Stimulated activated CD4-positive, alpha-beta T cell treated with anti-CD3 and anti-CD28 coated beads, Interleukin-12 subunit alpha, Interleukin-12 subunit beta, amount 100 ng/mL, for 24 hours (primary cell): ENCODE results near the gene SLC35E1.
A peak's percentile ranks its signal among the peaks of the same experiment; 100 is the strongest.

ENCODE experiments used
- DNase-seq, 2 experiments: peaks; one replicate each; pipeline ENCODE4 v3.0.0-alpha.2; 2020; ENCODE audit warnings: low read depth in 2 of 2

The SLC35E1 gene

DNA sequence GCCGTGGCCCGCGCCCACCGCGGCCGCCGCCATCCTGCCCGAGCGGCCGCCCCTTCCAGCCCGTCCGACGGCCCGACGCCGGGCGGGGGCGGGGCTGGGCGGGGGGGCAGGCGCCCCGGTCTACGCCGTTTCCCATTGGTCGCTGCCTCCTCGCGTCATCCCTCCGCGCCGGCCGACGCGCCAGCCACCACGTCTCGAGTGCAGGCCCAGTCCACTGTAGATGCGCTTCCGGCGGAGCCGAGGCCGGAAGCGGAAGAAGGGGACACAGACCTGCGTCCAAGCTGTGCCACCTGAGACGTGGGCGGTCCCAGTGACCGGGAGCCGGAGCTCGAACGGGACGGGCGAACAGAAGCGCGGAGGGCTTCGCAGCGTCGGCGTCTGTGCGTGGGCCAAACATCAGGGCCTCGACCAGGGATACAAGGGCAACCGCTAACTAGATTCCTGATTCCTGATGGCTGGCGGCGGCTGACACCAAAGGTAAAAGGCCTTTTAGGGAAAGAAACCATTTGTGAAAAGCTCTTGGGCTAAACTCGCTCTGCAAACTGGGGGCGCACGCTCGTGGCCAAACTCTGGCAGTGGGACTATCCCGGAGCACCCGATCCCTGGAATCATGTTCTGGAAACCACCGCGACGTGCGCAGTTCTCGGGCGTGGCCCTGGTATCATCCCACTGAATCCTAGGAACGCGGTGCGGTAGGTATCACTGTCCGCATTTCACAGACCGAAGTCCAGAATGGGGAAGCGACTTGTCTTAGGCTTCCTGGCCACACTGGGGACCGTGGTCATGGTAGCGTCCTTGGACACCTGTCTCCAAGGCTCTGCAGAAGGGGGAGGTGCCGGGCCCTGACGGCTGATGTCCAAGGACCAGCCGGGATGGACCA is at the start of gene SLC35E1:
Gene SLC35E1 (minus strand): TSS at position 84 of the 880 bp plus-strand sequence. CDS start 51 bp downstream, at position 33.
- DNase-seq, result peak; percentile 84 to 88

DNA sequence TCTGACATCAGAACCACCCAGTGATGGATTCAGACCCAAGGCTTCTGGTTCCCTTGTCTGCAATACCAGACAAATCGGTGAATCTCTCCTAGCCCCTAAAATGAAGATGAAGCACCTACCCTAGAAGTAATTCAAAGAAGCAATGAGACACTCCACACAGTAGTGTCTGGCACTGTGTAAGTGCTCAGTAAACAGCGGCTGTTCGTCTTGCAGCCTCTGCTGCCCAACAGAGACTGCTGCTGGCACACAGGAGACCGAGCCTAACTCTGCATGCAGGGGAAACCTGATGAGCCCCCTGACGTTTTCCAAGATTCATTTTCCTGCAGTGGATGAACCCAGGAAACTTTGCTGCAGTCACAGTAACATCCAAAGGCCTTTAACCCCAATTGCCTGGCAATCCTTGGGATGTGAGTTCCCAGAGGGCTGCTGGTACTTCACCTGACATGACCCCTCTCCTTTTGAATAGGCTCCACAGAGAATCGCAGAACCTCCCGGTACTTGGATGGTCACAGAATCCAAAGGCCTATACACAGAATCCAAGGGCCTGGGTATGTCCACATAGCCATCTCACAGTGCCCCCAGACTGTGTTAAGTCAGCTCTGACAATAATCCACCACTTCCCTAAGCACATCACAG is 49.1 kb upstream of the SLC35E1 start:
- DNase-seq, result no peak

DNA sequence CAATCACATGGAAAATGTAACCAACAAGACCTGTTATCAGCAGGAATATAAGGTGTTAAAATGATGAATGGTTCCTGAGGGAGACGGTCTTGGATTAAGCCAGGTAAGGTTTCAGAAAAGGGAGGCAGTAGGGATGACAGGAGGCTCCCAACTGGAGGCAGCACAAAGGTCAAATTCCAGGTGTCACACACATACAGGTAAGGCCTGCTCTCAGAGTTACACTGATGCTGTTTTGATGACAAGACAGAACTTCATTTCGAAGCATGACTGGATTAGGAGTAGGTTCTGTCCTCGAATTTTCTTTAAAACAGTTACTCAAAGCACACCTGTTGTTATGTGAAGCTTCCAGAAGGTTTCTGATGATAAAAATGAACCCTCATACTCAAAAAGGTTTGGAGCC is 48.4 kb upstream of the SLC35E1 start:
- no peak for DNase-seq

DNA sequence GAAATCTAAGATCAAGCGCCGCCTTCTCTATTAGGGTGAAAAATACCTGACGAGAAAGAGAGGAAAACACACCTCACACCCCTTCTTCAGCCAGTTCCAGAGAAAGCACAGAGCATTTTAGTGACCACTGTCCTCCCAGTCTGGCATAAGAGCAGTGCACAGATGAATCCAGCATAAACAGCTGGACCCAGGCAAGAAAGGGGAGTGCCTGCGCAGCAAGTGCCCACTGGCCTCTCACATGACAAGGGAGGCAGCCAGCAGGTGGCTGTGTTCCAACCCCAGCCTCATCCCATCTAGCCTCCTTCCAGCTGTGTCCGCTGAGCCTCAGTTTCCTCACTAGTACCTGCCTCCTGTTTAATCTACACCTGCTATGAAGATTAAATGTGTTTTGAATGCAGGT is 47.8 kb upstream of the SLC35E1 start:
- no peak for DNase-seq

DNA sequence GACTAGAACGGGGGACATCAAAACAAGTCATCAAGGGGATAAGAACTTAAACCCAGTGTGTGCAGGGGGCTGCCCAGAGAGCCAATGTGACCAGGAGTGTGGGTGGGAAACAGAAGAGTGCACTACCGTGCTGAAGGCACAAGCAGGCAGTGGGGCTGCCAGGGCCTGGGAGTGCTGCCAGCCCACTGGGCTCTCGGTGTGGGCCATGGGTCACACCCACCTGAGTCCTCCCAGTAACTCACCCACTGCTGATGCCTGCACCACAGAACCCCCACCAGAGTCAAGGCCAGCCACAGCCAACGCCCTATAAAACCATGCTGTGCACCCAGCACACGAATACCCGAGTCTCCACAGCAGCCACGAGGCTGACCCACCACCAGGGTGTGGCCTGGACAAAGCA is 47.2 kb upstream of the SLC35E1 start:
- no peak for DNase-seq

DNA sequence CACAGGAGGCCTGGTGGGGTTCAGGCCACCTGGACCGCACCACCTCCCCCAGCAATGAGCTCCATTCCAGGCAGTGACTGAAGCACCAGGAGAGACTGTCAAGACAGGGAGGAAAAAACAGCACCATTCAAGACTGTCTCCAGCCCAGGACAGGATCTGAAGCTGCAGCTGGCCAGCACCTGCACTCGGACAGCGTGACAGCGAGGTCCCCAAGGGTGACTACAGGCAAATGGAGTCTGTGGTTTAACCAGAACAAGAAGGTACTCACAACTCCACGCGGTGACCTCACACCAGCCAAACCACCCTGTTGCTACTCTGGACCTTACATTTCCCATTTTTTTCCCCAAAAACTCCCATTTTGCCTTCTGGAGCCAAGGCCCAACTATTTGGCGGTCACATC is 46.0 kb upstream of the SLC35E1 start:
- no peak for DNase-seq

DNA sequence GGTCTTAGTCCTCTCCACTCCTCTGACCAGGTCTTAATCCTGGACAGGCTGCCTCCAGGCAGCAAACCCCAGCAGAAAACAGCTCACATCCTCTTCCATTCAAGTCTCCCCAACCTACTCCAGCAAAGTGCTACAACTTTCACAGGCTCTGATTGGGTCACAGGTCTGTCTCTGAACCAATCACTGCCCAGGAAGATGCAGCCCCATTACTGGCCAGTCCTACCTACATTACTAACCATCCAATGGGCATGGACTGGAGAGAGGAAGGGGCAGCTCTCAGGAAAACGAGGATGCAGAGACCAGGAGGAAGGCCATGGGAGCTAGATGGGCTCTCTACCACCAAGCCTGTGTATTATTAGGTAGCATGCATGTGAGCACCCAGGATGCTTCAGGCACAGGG is 43.6 kb upstream of the SLC35E1 start:
- DNase-seq, result no peak

DNA sequence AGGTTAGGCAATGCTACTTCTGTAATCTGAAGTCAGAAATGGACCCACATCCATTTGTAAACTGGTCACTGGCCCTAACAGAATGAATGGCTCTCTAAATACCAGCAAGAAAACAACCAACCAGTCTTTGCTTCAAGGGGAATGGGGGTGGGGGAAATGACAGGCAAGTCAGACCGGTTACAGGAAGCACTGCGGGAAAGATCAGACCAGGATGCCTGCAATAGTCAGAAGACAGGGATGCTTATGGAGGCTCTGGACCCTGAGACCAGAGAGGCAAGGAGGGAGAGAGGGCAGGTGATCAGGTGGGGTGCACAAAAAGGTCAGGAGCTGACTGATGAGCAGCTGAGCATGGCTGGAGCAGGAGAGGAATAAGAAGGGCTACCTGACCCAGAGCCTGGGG is 42.7 kb upstream of the SLC35E1 start:
- no peak for DNase-seq

DNA sequence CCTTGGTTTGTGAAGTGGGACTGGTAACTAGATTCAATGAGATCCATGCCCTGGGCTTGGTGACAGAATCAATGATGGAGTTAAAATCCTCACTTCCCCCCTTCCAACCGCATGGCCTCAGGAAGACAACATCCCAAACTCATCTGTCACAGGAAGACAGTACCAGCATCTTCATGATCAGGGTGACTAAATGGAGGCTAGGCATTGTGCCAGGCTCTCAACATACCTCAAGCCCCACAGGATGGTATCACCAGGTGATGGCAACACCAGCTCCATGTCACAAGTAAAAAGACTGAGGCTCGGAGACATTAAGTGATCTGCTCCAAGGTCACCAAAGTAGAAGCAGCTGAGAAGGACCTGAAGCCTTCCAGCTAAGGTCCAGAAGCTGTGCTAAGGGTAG is 41.6 kb upstream of the SLC35E1 start:
- DNase-seq, result no peak

DNA sequence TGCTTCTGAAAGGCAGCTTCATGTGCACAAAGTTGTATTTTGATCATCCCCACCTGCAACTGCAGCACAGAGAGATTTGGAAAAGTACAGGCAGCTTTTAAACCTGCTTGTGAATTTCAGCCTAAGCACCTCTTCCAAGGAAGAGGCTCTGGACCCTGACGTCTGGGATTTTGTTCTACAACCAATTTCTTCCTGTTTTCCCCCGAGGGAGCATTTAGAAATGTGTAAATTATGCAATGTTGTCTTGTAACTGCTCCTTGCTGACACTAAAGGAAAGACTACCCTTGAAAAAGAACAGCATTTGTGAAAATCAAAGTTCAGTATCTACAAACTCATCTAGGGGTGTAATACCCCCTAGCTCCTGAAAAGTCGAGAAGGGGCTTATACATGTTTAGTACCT is 40.4 kb upstream of the SLC35E1 start:
- DNase-seq, result no peak

DNA sequence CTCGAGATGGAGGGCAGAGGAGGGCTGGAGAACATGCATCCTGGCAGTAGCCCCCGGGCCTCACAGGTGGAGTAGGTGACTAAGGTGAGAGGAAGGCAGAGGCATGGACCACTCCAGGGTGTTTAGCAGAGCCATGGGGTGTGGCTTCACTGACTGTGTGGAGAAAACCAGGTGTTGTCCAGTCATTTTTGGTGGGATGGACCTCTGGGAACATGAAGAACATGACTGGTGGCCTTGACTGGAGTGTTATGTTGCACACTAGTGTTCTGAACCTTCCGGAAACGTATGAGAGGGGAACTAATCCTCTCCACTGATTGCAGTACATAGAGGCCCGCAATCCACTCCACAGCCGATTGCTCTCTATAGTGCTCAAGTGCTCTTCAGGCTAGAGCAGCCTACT is 38.9 kb upstream of the SLC35E1 start:
- DNase-seq, result no peak

DNA sequence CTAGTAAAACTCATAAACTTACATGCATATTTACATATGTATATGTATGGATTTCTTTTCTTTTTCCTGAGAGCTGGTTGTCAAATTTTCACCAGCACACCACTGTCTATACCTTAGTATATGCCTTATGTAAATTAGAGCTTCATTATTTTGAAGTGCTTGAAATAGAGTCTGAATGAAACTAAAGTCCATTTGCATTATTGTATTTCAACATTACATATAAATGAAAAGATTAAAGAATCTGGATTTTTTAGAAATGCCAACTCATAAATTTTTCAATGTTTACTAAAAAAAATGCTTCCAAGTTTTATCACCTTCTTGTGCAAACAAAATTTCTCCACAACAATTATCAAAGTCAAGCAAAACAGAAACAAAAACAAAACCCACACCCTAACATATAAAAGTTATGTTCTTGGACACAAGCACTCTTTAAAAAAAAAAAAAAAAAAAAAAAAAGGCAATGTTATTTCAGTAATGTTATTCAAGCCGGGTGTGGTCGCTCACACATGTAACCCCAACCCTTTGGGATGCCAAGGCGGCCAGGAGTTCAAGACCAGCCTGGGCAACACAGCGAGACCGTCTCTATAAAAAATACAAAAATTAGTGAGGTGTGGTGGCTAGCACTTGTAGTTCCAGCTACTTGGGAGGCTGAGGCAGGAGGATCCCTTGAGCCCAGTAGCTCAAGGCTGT is 37.4 kb upstream of the SLC35E1 start:
- DNase-seq, result no peak

DNA sequence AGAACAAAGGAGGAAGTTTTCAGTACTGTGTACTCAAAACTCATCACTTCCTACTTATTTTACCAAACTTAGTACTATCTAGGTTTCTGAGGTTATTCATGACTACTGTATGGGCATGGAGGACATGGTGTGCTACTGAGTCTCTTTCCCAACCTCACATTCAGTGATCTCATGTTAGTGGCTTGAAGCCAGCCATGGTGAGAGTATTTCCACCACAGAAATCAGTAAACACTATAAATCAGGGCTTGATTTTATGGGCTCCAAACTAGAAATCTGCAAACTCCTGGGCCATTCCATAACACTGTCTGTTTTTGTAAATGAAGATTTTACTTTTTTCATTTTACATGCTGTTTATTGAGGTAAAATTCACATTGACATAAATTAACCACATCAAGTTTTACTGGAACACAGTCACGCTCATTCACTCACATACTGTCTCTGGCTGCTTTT is 36.1 kb upstream of the SLC35E1 start:
- DNase-seq, result no peak

DNA sequence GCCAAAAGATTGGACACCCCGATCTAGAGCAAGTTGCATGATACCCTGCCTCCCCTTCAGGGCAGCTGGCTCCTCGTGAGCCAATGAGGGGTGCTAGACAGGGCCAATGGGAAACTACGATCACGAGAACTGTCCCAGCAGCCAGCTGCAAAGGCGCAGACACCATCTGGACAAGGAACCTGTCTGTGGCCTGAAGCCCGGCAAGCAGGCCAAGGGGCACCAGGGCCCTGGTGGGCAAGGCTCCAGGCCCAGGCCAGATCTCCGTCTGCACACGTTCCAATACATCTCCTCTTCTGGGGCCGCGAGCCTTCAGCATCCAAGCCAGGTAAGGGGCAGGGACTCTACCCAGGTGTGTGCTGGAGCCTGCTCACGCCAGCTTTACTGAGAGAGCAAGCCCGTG is 35.6 kb upstream of the SLC35E1 start:
- DNase-seq, result no peak

DNA sequence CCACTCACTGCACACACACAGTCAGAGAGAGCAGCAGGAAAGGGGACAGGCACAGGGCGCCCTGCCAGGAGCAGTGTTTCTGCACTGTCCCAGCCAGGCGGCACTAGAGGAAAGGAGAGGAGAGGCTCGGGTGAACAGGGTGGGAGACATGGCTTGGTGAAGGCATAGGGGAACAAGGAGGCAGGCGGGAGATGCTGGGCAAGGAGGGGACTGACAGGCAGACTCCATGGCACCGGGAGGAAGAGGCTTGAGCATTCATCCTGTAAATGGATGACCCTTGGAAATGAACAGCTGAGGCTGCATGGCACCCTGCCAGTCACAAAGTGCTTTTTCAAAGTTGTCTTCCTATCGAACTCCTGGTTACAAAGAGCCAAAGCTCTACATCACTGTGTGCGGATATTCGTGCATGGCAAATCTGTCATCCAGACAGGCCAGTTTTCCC is 33.4 kb upstream of the SLC35E1 start:
- no peak for DNase-seq

DNA sequence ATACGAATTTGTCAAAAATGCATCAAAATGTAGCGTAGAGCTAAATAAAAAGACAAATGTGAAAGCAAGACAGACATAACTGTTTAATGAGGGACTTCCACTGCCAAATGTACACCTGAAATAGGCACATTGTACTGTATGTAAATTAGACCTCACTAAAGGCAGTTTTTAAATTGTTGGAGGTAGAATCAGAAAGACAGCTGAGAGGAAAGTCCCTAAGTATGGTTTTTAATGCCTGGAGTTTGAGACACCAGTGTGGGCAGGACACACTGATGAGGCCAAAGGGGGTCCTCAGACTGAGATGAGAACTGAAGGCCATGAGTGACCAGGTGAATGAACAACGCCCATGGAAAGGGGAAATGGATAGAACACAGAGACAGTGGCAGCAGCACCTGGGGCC is 32.9 kb upstream of the SLC35E1 start:
- DNase-seq, result no peak

DNA sequence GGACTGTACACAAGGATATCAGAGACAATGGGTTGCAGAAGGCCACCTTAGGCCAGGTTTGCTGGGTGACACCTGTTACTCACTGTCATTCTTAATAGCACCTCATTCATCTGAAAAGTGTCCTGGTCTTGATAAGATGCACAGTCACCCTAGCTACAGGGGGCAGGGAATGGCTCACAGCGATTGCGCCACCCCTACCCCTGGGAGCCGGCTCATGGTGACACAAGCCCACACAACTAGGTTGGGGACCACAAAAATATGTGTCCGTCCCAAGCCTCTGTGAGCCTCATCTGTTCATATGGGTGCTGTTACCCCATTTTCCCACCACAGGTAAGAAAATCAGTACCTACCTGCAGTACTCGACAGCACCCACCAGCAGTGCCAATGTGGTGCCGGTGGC is 32.4 kb upstream of the SLC35E1 start:
- no peak for DNase-seq

DNA sequence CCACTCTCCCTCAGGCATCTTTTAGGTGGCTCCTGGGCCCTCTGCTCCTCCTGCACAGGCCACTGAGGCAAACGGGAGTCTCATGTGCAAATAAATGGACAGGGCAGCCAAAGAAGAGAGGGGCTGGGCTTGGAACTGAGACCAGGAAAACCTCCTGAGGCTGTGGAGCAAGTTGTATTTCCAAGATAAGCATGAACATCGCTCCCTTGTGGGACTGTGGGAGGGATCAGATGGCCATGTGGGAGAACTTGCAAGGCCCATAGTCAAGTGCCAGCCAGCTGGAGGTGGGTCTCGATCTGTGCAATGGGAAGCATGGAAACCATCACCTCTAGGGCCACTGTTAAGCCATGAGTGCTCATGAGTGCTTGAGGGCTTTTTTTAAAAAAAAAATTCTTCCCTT is 30.9 kb upstream of the SLC35E1 start:
- DNase-seq, result no peak

DNA sequence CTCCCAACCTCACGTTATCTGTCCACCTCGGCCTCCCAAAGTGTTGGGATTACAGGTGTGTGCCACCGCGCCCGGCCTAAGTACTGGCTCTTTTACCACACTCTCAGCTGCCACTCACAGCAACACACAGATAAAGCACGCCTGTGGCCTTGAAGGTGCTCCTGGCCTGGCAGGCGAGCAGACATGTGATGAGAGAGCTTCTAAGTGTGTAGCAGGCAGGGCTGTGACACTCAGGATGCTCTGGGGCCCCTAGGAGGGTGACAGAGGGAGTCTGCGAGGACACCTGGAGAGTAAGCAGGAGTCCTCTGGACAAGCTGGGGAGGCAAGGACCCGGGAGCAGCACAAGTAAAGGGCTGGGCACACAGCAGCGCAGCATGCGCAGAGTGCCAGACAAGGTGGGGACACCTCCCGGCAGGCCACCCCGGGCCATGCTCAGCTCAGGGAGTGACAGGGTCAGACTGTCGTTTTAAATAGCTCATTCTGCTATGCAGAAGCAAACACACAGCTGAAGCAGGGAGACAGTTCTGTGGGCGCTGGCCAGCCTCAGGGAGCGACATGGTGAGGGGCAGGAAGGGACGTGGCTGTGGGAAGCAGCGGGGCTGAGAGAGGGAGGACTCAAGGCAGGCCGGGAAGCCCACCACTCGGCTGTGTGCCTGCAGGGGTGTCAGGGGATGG is 29.3 kb upstream of the SLC35E1 start:
- no peak for DNase-seq

DNA sequence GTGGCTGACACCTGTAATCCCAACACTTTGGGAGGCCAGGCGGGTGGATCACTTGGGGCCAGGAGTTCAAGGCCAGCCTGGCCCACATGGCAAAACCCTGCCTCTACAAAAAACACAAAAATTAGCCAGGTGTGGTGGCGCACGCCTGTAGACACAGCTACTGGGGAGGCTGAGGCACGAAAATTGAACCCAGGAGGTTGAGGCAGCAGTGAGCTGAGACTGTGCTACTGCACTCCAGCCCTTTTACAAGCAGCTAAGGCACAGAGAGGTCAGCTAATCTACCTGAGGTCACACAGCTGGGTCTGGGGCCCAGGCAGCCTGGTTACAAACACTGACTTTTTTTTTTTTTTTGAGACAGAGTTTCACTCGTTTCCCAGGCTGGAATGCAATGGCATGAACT is 28.6 kb upstream of the SLC35E1 start:
- no peak for DNase-seq

DNA sequence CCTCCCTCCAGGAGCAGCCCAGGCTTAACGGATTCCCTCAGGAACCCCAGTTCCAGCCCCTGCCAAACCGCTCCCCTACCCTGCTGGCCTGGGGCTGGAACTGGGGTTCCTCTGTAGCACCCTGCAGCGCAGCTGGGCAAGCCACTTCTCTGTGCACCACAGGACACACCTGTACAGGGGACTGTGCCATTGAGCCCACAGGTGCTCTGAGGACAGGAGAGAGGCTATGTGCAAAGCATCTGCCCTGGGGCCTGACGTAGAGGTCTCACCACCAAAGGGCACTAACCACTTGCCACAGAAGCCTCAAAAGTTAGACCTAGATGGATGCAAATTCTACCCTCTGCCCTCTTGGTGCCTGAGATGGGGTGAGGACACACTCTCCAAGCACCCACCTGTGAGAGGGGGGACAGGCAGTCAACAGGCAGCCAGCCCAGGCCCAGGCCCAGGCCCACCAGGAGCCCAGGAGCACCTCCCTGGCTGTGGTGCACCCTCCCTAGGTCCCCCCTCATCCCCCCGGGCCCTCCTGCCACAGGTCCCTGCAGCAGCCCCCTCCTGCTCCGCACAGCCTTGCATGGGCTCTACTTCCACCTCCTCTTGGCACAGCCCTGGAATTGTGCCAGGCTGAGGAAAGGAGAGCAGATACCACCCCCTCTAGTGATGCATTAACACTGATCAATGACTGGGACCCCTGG is 27.6 kb upstream of the SLC35E1 start:
- DNase-seq, result no peak

DNA sequence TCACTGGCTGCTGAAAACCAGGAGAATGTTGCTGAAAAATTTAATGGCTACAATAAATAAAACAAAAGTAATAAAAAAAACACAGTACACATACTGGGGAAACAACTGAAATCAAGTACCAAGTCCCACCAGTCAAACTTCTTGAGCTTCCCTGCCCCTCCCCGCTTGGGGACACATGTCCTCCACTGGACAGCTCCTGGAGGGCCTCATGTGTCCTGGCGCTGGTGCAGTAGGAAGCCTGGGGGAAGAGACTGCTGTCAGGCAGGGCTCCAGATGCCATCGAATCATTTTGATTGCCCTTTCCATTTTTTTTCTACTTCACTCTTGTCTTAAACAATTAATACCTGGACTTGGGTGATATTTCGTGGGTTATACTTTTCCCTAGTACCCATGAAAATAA is 26.6 kb upstream of the SLC35E1 start:
- no peak for DNase-seq
